Lung microvascular endothelial cell (primary cell): Measurements from ENCODE around the gene SLC24A3. TPM values are rescaled to one million over a fixed set of nuclear protein-coding genes. Genes with fewer than 3 reads are reported as not detected.
A peak's percentile ranks its signal among the peaks of the same experiment; 100 is the strongest.

ENCODE experiments used
- DNase-seq, 2 donors: peaks; one replicate each; pipeline versions ENCODE4 v3.0.0 to v3.0.0-alpha.2; 2010; ENCODE audit warnings: low read depth in 2 of 2
- total RNA-seq: library from RNA; depleted of rRNA; stranded (reverse); fragments of >200 nt; gene quantifications from 2 replicates; pipeline ENCODE4 v1.2.1, GENCODE V29; 2014

Gene SLC24A3
- total RNA-seq: under 0.01 TPM in 1 of 2 replicates, not detected in the other

GRCh38 chr20:19212469-19212815 lies at the start of gene SLC24A3:
TSS of gene SLC24A3 (plus strand) at chr20:19212642.
- DNase-seq: peak in 1 of 2 donors; percentile 4

- no peak for DNase-seq
These were observed 42.3 kb upstream of the SLC24A3 start for GRCh38 chr20:19170148-19170547.

- DNase-seq: no peak
These were observed 39.8 kb upstream of the SLC24A3 start for GRCh38 chr20:19172637-19173036.

GRCh38 chr20:19176470-19177052 lies 35.9 kb upstream of the SLC24A3 start:
- no peak for DNase-seq

DNA sequence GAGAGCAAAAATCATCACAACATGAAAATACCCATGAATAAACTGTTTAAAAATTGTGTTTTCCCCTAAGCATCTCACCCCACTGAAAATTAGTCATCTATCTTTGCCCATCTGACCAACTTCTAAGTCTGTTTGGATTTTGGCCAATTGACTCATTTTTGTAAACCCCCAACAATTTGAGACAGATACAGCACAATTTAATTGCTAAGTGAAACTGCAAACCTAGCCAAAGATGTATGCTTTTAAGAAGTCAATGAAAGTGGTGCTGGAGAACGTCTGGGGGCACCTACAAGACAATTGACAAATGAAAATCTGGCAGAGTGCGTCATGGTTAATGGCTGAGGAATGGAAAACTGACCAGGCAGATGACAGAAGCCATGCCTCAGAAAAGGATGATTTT lies 30.9 kb upstream of the SLC24A3 start:
- DNase-seq: no peak

DNA sequence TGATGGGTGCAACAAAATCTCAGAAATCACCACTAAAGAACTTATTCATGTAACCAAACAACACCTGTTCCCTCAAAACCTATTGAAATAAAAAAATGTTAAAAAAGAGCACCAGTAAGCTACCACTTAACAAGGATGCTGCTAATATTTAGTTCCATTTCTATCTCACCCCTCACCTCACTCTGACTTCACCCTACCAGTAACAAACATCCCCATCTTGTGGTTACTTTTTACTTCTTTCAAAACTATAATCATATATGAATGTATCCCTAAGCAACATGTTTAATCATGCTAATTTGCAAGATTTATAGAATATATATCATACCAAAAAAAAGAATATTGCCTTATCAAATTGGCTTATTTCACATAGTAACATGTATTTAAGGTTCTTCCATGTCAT lies 27.4 kb upstream of the SLC24A3 start:
- no peak for DNase-seq

- DNase-seq: no peak
These were observed 19.1 kb upstream of the SLC24A3 start for GRCh38 chr20:19193349-19193748.

DNA sequence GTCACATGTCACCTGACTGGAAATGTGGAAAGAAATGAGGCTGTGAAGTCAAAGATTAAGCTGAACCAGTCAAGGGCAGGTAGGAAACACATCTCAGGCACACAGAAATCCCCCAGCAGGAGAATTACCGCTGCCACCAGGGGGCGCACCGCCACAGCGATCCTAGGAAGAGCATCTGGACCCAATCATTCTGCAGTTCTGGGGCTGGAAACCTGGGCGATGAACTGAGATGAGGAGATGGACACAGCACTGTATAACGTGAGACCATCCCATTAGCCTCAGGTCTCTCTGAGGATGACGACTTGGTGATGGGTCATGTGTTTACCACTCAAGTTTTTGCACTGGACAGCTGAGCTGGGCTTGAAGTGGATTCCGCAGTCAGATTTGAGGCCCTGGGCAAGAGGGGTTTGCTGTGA lies 6.5 kb upstream of the SLC24A3 start:
- DNase-seq: peak; percentile 55 to 66

DNA sequence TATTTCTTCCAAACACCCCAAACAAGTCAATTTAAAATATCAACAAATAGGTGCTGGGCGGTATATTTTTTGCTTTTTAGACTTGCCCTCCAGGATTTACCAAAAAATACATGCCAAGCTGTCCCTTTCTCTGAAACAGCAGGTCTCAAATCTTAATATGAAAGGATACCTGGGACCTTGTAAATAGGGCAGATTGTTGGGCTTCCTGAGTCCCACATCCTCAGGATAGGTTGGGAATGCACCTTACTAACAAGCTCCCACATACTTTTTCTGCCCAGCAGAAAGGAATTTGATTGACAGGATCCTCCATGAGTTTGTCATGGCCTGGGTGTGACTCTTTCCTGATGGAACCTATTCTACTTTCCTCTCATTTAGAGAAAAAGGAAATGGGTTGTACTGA lies 4.9 kb upstream of the SLC24A3 start:
- no peak for DNase-seq

GRCh38 chr20:19210391-19211155 lies 1.9 kb upstream of the SLC24A3 start:
- DNase-seq: no peak

GRCh38 chr20:19211252-19211651 lies 1.2 kb upstream of the SLC24A3 start:
- no peak for DNase-seq

DNA sequence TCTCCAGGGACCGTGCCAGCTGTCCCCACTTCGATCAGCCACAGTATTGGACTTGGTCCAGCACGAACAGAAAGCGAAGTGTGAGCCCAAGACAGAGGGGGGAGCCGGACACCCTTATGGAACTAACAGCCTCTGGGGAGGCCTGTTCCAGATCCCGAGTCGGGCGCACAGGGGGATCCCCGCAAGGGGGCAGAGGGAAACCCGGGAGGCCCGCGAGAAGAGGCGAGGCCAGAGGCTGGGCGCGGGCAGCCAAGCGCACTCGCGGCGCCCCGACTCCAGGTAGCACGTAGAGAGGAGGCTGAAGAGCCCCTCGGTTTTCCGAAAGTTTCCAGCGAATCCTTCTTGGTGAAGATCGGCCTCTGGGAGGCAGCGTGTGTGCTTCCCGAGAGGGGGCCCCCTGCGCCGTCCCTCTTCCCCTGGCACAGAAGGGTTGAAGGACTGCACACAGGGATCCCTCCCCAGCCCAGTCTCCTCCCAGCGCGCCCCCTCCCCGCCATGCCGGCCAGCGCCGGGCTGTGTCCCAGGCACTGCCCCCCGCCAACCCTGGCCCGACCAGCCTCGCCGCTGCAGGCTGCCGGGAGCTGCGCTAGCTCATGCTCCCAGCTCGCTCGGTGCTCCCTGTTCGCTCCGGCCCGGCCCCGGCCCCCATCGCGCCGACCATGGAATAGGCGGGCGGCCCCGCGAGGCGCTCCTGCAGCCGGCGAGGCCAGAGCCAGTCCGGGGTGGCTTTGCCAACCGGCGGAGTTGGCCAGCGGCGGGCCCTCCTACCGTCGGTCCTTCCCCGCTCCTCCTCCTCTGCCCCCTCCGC lies 577 bp upstream of the SLC24A3 start:
- DNase-seq: no peak

DNA sequence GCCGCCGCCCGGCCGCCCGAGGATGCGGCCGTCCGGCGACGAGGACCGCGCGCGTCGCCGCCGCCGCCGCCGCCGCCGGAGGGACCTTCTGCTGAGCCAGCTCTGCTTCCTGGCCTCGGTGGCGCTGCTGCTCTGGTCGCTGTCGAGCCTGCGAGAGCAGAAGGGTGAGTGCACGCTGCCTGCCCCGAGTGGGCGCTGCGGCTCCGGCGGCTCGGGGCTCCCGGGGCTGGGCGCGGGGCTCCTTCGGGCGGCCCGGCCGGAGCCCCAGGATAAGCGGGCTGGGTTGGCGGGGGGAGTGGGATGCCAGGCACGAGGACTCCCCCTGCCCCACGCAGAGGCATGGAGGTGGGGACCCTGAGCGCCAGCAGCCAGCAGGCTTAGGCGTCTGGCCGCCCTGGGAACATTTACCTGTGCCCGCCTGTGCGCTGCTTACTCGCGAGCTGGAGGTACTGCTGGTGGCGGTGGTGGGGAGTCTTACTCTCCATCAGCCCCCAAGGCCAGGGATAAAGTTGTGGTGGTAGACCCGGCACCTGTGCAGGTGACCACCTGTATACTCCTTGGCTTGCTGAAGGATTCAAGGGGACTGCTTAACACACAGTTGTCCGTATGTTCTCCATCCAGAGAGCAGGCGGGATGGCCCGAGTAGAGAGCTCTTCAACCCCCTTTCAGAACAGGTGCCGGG lies 520 bp downstream of the SLC24A3 start:
- DNase-seq: peak in 1 of 2 donors; percentile 40

DNA sequence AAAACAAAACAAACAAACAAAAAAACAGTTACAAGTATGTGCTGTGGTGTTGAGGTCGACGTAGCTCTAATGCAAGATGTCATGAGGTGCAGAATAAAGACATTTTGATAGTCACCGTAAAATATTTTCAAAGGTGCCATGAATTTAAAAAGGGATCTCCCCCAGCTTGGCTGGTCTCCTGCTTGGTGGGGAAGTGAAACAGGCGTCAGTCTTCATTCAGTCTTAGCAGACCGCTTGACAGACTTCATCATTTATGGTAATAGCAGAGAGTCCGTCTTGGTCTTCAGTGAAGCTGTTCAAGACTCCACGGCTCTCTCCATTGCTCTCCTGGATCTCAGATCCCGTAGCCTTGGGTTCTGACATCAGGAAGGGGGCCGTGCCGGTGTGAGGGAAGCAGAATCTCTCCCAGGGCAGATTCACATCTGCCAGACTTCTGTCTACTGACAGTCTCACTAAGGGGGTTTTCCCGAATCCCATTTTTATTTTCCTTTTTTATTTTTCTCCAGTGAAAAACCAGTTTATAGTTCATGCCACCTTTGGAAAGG lies 1.6 kb downstream of the SLC24A3 start:
- DNase-seq: no peak

DNA sequence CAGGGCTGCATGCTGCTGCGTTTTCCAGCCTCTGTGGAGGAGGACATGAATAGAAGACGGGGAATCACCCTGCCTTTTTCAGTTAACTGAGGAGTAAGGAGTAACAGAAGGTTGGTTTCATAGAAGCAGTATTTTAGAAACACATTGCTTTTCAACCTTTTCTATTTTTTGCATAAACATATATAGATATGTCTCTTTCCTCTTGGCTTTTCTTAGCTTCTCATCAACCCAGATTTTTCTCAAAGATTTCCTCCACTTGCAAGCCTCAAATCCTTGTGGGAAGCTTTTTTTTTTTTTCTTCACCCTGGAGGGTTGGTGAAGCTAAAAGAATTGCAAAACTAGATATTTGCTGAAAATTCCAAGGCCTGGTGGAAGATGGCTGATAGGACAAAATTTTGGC lies 6.0 kb downstream of the SLC24A3 start:
- DNase-seq: no peak

GRCh38 chr20:19222520-19223040 lies 10.1 kb downstream of the SLC24A3 start:
- DNase-seq: no peak

GRCh38 chr20:19223640-19224039 lies 11.2 kb downstream of the SLC24A3 start:
- DNase-seq: no peak

GRCh38 chr20:19231359-19232035 lies 19.1 kb downstream of the SLC24A3 start:
- DNase-seq: no peak

GRCh38 chr20:19232997-19233794 lies 20.8 kb downstream of the SLC24A3 start:
- DNase-seq: no peak
